Measurements from ENCODE around the gene CDH23.

CDH23 gene

DNA sequence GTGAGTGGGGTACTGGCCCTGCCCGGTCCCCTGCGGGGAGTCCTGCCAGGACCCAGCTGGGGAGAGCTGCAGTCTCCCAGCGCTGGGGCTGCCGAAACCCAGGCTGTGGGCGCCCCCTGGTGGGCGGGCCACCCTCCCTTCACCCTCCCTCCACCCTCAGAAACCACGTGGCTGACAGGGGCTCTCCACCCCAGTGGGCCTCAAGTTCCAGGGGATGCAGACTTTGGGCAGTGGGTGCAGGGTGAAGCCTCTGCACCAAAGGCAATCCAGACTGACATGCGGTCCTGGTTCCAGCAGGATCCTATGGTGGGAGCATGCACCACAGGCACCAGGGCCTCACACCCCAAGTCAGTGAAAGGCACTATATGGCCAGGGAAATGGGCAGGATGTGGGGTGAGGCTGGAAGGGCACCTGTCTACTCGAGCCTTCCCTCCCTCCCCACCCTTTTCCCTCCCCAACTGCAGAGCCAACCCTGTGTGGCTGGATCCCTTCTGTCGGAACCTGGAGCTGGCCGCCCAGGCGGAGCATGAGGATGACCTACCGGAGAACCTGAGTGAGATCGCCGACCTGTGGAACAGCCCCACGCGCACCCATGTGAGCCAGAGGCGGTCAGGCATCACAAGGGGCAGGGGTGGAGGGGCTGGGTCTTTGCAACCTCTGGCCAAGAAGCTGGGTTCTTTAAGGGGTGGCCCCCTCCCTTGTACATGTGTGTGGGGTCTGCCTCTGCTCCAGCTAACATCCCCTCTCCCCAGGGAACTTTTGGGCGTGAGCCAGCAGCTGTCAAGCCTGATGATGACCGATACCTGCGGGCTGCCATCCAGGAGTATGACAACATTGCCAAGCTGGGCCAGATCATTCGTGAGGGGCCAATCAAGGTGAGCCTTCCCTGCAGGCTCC lies 415.5 kb downstream of the CDH23 start:
- peak; percentile 13 for DNase-seq

DNA sequence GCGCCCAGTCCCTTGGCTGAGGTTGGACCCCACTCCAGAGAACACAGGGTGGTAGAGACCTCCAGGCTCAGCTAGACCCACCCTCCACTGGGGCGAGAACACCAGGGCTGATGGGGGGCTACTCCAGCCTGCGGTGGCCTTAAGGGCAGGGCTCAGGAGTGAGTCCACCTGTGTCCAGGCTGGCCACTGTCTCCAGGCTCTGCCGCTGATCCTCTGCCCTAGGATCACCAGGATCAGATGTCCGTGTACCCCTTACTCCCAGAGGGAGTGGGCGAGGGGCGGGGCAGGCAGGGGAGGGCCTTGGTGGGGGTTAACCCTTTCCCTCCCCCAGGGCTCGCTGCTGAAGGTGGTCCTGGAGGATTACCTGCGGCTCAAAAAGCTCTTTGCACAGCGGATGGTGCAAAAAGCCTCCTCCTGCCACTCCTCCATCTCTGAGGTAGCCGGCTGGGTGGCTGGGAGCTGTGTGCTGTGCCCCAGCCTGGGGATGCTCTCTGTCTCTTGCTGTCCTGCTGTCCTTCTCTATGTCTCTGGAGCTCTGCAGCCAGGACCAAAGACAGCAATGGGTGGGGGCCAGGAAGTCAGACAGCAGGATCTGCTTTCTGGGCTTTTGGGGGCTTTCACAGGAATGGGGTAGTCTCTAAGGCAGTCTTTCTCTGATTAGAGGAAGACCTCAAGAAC lies 416.3 kb downstream of the CDH23 start:
- no peak for DNase-seq

DNA sequence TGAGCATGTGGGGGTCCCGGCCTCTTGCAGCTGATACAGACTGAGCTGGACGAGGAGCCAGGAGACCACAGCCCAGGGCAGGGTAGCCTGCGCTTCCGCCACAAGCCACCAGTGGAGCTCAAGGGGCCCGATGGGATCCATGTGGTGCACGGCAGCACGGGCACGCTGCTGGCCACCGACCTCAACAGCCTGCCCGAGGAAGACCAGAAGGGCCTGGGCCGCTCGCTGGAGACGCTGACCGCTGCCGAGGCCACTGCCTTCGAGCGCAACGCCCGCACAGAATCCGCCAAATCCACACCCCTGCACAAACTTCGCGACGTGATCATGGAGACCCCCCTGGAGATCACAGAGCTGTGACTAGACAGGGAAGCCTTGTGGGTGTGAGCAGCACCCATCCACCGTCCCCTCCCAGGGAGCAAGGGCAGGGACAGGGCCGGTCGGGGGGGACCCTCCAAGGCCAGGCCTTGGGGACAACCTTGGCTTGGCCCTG lies 418.2 kb downstream of the CDH23 start:
- no peak for DNase-seq

DNA sequence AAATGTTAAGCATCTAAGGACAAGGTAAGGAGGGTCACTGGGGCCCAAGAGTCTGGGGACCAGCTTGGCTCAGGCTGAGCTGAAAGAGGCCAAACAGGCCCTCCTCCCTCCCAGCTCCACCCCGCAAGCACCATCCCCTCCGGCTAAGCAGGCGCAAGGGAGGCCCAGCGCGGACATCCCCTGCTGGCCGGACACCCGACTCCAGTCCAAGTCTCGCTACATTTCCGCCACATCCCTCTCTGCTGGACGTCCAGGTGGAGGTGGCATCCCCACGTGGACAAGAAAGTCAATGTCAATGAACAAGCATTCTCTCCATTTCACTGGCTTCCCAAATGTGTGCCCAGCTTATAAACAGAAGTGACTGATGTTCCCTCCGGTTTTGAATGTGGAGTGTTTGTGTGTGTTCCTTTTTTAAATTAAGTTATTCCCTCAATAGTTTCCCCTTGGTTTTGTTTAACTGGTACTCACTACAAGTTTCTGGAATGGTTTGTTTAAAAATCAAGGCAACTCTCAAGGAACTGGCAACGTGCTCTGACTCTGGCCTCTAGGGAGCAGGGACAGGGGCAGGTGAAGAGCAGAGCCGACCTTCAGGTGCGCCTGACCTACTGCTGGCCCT lies 418.9 kb downstream of the CDH23 start:
- DNase-seq = no peak

DNA sequence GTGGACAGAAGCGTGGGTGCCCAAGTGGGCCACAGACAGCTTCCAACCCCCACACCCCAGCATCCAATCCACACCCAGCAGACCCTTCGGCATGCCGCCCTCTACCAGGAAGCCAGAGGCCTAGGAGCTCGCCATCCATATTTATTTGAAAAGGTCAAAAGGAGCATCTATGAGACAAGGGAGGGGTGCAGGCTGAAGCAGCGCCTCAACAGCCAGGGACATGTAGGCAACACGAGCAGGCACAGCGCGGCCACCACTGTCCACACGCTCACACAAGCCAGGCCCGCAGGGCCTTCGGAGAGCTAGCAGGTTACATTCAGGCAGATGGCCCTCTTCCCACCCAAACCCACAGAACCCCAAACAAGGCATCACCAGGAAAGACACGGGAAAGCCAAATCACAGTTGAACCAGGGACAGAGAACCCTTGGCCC lies 419.7 kb downstream of the CDH23 start:
- no peak for DNase-seq

DNA sequence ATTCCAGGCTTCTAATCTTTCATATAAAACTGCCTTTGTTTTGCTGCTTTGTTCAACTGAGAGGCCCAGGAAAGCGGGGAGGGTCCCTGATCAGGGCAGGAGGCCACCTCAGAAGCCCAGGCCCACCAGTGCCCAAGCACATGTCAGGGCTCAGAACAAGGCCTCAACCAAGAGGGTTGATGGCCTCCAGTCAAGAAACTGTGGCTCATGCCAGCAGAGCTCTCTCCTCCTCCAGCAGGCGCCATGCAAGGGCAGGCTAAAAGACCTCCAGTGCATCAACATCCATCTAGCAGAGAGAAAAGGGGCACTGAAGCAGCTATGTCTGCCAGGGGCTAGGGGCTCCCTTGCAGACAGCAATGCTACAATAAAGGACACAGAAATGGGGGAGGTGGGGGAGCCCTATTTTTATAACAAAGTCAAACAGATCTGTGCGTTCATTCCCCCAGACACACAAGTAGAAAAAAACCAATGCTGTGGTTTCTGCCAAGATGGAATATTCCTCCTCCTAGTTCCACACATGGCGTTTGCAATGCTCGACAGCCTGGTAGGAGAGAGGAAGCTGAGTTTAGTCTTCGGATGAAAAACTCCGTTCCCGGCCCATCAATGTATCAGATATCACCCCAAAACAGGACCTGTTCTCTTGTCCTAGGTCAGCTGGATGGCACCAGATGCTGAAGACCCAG lies 420.4 kb downstream of the CDH23 start:
- no peak for DNase-seq

DNA sequence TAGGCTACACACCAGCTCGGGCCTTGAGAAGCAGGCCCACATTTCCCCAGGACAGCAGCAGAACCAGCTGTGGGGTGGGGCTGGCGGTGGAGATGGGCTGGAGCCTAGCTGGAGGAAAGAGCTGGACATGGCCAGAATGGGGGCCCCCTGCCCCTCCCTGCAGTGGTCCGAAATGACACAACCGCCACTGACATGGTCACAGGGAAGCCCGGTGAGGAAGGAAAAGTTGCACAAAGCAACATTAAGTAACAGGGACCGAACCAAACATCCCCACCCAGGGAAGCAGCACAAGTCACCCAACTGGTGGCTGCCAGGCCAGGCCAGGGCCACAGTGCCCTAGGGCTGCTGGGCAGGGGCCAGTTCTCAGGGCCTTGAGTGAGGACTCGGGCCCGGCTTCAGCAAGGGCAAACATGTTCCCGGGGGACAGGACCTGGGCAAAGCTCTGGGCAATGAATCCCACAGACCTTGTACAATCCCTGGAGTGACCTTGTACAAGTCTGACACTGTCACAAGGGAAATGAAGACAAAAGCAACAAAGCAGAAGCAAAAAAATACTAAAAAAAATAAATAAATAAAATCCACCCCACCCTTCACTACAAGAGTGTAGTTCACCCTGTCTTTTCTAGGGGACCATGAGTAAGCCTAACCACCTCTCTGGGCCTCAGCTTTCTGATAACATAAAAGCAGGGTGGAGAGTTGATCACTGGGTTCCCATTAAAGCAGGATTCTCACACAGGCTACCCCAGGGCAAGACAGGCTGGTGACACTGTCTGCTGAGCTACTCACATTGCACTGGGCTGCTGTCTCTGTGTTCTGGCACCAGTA lies 421.3 kb downstream of the CDH23 start:
- DNase-seq = no peak

DNA sequence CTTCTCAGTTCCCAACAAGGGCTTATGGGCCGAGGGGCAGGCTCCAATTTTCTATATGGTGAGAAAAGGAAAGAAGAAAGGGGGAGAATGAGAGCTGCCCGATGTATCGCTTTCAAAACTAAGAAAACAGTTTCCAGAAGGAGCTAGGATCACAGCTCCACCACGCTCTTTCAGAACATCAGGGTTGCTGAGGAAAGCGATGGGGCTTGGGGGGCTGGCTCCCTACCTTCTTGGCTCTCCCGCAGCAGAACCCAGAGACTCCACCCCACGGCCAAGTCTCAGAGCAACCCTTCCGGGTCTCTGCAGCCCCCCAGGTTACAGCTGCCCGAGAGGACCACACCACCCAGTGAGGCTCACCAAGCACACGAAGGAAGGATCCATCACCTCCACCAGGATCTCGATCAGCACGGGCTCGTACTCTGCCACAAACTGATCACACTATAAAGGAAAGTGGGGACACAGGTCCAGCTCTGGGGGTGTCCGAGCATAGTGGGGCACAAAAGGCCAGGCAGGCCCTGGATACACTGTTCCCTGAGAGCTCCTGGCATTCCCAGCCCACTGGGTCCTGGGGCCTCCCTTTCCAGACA lies 422.0 kb downstream of the CDH23 start:
- no peak for DNase-seq

DNA sequence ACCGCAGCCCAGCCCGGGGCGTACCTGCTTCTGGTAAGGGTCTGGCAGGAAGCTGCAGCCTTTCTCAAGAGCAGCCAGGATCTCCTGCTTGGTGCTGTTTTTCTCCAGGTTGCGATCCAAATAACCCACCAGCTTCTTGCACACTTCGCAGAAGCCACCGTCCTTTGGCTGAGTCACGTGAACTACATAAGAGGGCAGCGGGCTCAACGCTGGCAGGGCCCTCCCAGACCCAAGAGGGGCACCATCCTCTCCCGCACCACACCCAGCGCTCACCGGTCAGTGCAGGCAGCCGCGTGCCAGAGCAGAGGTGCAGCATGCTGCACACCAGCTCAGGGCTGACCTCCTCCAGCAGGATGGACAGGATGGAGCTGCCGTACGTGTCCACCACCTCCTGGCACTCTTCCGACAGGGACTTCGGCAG lies 422.7 kb downstream of the CDH23 start:
- no peak for DNase-seq

DNA sequence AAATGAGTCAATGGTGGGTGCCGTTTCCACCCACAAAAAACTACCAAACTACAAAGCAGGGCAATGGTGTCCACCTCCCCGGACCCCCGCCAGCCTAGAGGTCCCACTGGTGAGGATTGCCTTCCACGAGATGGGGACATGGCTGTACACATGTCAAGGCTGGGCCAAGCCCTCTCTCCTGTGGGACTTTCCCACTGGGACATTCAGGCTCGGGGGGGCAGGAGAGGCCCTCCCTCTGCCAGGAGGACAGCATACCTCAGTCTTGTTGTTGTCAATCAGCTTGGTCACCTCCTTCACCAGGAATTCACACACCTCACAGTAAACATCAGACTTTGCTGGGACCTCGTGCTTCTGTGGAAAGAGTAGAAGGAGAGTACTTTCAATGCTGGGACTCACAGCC lies 423.3 kb downstream of the CDH23 start:
- no peak for DNase-seq

DNA sequence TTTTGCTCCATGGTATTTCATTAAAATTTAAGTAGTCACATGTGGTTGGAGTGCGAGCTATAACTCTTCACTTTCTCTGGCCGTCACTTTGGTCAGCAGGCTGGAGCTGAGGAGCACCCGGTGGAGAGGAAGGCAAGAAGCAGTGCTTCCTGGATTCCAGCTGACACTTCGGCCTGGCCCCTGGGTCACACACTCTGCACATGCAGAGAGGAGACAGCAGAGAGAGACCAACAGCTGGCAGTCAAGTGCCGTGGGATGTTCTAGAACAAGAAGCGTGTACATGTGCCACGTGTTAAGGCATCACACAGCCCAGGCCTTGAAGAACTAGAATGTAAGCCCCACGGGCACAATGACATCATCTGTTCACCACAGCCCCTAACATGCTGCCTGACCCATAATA lies 424.2 kb downstream of the CDH23 start:
- DNase-seq = no peak

DNA sequence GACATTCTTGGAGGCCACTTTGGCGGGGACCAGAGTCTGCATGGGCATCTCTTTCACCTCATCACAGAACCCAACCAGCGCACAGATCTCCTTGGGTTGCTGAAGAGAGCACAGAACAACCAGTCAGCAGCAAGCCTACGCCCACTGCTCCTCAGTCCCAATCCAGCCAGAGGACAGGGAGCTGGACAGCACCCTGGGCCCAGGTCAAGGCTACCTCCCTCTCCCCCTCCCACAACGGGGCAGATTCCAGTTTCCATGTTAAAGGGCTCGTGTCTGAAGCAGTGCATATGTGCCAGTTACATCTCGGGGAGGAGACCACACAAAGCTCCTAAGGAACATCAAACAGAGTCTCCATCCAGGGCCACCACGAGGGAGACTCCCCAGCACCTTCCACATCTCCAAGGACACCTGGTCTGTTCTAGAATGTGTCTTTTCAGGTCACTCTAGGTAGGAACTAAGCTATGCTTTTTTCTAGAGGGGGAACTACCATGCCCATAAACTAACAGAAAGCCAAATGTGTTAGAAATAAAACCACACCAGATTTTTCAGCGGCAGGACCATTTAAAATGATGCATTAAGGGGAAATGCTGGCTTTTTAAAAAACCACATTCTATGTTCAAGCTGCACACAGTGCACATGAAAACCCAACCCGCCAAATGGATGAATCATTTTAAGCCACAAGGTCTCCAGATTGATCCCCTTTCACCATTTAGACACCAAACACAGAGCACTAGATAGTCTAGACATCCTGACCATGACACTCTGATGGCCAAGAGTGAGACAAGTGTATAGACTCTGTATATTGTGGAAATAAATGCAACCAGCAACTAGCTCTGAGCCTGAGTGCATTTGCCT lies 425.4 kb downstream of the CDH23 start:
- DNase-seq = no peak

DNA sequence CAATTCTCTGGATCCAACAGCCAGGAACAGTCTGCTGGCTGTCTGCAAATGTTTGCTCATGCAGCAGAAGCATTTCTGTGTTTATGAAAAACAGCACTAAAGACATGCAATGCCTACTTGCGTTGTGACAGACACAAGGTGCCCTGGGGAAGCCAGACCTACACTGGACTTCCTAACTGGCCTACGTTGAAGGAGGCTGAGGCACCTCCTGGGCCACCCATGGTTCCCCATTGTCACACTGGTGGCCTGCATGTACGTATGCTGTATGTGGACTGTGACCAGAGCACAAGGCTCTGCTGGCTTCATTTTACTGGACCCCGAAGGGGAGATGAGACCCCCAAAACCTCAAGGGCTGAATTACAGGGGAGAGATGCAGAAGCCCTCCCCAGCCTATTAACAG lies 426.6 kb downstream of the CDH23 start:
- DNase-seq = no peak

DNA sequence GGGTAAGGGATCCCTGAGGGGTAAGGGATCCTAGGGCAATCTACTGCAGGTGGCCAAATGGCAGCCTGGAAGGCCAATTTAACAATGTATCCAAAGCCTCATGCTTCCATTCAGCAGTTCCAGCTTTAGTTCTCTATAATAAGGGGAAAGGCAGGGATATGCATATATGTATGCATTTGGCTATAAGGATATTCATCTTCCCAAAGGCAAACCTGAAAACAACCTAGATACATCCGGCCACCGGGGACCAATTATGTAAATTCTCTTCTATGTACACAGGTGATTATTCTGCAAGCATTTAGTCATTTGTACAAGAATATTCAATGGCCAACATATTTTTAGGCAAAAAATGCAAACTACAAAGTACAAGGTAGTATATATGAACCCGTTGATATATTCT lies 427.6 kb downstream of the CDH23 start:
- DNase-seq = no peak

DNA sequence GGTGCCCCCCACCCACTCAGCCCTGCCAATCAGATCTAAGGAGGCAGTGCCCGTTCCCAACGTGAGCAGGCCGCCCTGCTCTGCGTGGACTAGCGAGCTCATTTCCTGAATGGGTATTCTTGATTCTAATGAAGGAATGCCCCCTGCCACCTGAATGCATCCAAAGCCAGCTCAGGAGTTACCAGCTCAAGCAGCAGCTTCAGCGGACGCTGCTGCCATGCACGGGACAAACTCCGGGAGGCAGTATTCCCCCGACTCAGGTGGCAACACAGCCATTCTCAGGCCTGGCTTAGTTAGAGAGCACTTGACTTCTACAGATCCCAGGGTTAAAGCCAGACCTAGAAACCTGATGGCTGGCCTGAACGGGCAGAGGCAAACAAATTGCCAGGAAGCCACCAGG lies 428.5 kb downstream of the CDH23 start:
- no peak for DNase-seq

DNA sequence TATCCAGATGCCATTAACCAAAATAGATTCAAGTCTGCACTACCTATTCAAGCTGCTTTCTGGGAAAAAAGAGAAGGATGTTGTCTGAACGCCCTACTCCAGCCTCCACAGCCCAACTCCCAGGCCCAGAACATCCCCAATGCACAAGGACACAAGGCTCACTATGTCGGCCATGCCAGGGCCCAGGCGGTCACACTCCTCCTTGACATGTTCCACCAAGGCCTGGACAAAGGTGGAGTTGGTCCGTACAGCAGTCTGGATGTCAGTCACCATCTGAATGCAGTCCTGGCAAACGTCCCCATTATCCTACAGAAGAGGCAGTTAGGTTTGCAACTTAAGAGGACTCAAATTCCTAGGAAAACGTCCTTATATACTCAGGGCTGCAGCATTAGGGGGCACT lies 431.1 kb downstream of the CDH23 start:
- DNase-seq = no peak

DNA sequence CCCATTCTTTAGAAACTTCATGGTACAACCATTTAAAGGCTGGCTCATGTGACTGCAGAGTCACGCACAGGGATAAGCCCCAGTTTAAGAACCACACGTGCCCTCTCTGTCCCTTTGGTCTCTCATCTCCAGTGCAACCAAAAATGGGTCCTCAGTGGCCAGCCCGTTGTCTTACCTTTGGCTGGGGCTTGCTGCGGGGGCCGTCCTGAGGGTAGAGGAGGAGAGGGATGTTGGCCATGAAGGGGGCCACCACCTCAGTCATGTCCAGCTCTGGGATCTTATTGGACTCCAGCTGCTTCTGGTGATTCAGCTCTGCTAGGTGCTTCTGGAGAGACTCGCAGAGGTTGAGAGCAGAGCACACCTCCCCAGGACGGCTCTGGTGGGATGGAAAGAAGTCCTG lies 432.0 kb downstream of the CDH23 start:
- DNase-seq = no peak

DNA sequence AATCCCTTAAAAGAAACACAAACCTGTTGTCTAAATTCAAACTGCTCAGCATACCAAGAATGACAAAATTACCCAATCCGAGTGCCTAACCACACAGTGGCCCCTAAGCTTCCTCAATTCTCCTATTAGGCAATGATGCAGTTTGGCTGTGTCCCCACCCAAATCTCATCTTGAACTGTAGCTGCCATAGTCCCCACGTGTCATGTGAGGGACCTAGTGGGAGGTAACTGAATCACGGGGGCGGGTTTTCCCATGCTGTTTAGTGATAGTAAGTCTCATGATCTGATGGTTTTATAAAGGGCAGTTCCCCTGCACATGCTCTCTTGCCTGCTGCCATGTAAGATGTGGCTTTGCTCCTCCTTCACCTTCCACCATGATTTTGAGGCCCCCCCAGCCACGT lies 432.5 kb downstream of the CDH23 start:
- DNase-seq = no peak

DNA sequence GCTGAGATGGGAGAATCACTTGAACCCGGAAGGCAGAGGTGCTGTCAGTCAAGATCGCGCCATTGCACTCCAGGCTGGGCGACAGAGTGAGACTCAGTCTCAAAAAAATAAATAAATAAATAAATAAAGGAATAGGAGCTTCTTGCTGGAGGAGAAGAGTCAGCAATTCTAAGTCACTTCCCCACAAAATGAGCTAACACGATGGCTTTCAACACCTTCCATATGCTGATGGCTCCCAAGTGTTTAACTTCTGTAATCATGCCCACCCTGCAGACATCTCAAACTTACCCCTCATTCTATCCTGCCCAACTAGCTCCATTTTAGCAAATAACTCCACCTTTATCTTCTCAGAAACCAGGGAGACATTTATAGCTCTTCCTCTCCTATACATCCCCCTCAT lies 433.2 kb downstream of the CDH23 start:
- DNase-seq = no peak

DNA sequence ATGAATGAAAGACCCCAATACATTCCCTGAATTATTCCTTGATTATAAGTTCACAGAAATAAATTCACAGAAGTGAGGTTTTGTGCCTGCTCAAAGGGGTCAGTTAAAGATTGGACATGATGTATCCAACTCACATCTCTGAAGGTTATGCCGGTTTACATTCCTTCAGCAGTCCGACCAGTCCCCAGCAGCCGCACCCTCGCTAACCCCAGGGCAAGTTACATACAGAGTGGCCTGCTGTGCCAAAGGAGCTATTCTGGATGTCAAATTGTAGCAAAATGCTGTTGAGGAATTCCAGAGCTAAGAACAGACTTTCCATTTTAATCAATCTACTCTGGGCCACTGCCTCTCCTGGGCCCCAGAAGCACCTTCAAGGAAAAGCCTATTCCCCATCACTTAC lies 434.0 kb downstream of the CDH23 start:
- DNase-seq = no peak
